Astrocyte of the cerebellum (primary cell): Measurements from ENCODE around the gene TARM1.

Experiments used
- DNase-seq: peaks from one replicate; pipeline ENCODE4 v3.0.0-alpha.2; 2011; ENCODE audit warnings: low read depth
- H3K4me3 ChIP-seq: 2 replicates; pipeline ENCODE4 v1.5.1; 2011; ENCODE audit warnings: mild to moderate bottlenecking, low read depth, low read length, moderate library complexity
- in situ Hi-C: cut with HindIII; loops from 2 replicates; pipeline ENCODE4 v1.10.0; 2017; ENCODE audit warnings: low sequenced_read_pairs
- TF ChIP-seq, protein P1 (sequence below): IDR thresholded peaks from 2 replicates; pipeline ENCODE4 v1.5.1; 2012; ENCODE audit warnings: low read length, low read depth, moderate library complexity, mild to moderate bottlenecking; ENCODE audit errors: missing control alignments

TARM1 gene

DNA sequence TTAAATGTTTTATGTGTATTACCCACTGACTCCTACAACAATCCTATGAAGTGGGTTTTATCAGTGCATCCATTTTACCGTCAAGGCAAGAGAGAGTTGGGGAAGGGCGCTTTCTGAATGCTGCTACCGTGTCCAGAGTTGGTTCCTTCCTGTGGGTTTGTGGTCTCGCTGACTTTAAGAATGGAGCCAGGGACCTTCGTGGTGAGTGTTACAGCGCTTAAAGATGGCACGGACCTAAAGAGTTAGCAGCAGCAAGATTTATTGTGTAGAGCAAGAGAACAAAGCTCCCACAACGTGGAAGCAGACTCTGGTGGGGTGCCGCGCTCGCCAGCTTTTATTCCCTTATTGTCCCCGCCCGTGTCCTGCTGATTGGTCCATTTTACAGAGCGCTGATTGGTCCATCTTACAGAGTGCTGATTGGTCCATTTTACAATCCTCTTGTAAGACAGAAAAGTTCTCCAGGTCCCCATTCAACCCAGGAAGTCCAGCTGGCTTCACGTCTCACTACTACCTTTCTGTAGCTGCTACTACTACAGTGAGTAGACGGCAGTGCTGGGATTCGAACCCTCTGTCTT, 13.3 kb upstream of the TARM1 start:
- in situ Hi-C loops = no loop called here
- no peak for DNase-seq
- TF ChIP-seq, protein P1, sequence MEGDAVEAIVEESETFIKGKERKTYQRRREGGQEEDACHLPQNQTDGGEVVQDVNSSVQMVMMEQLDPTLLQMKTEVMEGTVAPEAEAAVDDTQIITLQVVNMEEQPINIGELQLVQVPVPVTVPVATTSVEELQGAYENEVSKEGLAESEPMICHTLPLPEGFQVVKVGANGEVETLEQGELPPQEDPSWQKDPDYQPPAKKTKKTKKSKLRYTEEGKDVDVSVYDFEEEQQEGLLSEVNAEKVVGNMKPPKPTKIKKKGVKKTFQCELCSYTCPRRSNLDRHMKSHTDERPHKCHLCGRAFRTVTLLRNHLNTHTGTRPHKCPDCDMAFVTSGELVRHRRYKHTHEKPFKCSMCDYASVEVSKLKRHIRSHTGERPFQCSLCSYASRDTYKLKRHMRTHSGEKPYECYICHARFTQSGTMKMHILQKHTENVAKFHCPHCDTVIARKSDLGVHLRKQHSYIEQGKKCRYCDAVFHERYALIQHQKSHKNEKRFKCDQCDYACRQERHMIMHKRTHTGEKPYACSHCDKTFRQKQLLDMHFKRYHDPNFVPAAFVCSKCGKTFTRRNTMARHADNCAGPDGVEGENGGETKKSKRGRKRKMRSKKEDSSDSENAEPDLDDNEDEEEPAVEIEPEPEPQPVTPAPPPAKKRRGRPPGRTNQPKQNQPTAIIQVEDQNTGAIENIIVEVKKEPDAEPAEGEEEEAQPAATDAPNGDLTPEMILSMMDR = no peak
- H3K4me3 ChIP-seq = no peak overlapping the region

DNA sequence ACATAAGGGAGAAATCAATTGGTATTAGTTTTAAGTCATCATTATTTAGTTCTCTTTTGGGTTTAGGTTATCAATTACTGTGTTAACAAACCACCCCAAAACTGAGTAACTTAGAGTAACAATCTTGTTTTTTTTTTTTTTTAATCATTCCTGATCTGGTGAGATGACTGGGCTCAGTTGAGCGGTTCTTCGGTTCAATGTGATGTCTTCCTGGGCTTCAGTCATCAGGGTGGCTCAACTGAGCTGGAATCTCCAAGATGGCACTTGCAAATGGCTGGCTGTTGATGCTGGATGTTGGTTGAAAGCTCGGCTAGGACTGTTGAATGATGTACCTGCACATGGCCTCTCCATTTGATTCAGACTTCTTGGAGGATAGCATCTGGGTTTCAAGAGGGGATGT, 3.2 kb upstream of the TARM1 start:
- in situ Hi-C loops = no loop called here
- TF ChIP-seq, protein P1 = no peak
- no peak overlapping the region for H3K4me3 ChIP-seq
- no peak for DNase-seq

DNA sequence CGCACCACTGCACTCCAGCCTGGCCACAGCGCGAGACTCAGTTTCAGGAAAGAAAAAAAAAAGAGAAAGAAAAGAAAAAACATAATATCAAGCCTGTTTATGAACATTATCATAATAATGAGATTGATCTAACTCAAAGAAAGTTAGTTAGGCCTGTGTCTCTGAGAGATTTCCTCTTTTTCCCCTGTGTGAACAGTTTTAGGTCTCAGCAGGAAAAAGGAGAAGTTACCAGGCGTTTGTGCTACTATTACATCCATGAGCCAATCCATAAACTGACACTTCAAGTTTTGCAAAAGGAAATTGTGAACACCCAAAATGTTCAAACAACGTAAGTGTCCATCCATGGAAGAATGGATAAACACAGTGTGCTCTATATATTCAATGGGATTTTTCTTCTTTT, 3.8 kb downstream of the TARM1 start:
- no peak for DNase-seq

DNA sequence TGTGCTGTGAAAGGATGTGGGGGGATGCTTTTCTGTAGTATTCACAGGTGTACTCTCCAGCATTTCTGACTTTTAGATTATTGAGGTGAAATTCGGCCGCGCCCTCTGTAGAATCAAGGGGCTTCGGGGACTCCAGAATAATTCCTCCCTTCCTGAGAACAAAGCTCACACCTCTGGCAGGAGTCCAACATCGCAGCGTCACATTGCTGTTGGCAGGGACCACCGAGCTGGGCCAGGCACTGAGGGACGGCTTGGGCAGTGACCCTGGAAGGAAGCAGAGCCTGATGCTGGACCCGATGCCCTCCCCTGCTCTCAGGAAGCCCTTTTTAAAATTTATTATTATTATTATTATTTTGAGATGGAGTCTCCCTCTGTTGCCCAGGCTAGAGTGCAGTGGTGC, 6.3 kb downstream of the TARM1 start:
- in situ Hi-C loops = no loop called here

More for the DNA sequence above, 3.8 kb downstream of the TARM1 start:
- TF ChIP-seq, protein P1 = no peak
- in situ Hi-C loops = no loop called here
- no peak overlapping the region for H3K4me3 ChIP-seq

DNA sequence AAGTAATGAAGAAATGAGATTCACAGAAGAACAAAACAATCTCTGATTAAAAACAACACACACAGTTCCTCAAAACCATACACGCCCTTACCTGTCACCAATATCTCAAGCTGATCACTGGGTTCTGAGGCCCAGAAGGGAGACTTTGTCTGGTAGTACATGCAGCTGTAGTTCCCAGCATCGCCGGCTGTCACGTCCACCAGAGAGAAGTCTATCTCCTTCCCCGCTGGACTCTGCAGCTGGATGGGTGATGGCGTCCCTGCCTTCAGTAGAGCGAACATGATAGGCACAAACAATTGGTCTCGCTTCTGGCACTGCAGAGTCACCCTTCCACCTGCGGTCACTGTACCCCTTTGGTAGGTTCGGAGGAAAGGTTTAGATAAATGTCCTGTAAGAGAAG, 7.3 kb downstream of the TARM1 start:
- TF ChIP-seq, protein P1 = no peak
- H3K4me3 ChIP-seq = no peak overlapping the region
- in situ Hi-C loops = no loop called here
- no peak for DNase-seq

More for the DNA sequence above, 6.3 kb downstream of the TARM1 start:
- DNase-seq = no peak
- TF ChIP-seq, protein P1 = no peak
- H3K4me3 ChIP-seq = no peak overlapping the region

DNA sequence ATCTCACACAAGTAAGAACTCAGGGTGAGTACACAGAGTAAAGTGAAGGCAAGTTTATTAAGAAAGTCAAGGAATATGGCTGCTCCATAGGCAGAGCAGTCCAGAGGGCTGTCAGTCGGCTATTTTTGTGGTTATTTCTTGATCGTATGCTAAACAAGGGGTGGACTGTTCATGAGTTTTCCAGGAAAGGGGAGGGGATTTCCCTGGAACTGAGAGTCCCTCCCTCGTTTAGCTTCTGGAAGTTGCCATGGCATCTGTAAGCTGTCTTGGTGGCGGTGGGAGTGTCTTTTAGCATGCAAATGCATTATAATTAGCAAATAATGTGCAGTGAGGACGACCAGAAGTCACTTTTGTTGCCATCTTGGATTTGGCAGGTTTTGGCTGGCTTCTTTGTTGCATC, 11.7 kb downstream of the TARM1 start:
- in situ Hi-C loops = no loop called here
- no peak for DNase-seq
- TF ChIP-seq, protein P1 = no peak
- H3K4me3 ChIP-seq = no peak overlapping the region
